Renal pelvis (tissue), 4 donors: ENCODE results near the gene CUL5. TPM values are rescaled to one million over a fixed set of nuclear protein-coding genes. Genes with fewer than 3 reads are reported as not detected.
"Not testable (repeated sequence)": the region's sequence is repeated elsewhere in the genome, so short reads cannot be mapped to it uniquely, and the experiment has no call there.

Experiments
- DNase-seq: peaks from one replicate; pipeline ENCODE4 v3.0.0-alpha.2; 2013
- polyA plus RNA-seq, 3 donors: library from polyadenylated mRNA; unstranded; fragments of 120-200 nt; gene quantifications; one replicate each; pipeline ENCODE4 v1.2.1, GENCODE V29; 2013; ENCODE audit not compliant: insufficient read length in 3 of 3

The CUL5 gene
- polyA plus RNA-seq, 3 donors: 33.8 to 43.2 (median 41.6) TPM

DNA sequence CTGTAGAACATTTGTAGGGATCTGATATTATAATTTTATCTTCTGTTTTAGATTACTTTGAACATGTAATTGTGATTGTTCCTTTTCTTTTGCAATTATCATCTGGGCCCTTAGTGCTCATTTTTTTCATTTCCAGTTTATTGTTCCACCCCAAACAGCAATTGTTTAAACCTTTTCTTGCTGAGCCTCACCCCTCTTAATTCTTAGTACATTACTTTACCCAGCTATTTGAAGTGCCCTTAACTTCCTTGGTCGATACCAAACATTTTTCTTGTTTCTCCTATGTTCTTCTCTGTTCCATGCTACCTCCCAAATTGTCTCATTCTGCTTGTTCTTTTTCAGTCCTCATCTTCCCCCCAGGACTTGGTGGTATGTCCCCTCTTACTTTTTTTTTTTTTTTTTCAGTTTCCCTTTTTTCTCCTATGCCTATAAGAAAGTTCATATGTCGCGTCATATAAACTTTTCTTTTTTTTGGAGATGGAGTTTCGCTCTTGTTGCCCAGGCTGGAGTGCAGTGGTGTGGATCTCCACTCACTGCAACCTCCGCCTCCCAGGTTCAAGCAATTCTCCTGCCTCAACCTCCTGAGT lies 3.5 kb downstream of the CUL5 start:
- no peak for DNase-seq

DNA sequence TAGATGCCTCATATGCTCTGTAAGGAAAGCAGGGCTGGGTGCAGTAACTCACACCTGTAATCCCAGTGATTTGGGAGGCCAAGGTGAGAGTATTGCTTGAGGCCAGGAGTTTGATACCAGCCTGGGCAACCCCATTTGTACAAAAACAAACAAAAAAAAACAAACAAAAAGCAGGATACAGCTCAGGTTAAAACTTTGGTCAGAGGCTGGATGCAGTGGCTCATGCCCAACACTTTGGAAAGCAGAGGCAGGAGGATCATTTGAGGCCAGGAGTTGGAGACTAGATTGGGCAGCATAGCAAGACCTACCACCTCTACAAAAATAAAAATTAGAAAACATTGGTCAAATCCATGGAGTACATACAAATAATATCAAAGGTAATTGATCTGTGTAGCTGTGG lies 7.9 kb downstream of the CUL5 start:
- DNase-seq: no peak

DNA sequence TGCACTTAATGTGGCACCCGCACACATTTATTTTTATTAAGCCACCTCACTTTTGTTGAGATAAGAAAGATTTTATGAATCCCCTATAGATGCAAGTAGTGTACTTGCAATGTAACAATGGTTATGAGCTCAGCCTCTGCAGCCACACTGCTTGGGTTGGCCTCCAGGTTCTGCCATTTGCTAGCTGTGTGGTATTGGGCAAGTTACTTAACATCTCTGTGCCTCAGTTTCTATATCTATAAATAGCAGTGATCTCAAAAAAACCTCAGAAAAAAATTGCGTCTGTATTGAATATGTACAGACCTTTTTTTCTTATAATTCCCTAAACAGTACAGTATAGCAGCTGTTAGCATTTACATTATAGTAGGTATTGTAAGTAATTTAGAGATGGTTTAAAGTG lies 10.0 kb downstream of the CUL5 start:
- DNase-seq: no peak

DNA sequence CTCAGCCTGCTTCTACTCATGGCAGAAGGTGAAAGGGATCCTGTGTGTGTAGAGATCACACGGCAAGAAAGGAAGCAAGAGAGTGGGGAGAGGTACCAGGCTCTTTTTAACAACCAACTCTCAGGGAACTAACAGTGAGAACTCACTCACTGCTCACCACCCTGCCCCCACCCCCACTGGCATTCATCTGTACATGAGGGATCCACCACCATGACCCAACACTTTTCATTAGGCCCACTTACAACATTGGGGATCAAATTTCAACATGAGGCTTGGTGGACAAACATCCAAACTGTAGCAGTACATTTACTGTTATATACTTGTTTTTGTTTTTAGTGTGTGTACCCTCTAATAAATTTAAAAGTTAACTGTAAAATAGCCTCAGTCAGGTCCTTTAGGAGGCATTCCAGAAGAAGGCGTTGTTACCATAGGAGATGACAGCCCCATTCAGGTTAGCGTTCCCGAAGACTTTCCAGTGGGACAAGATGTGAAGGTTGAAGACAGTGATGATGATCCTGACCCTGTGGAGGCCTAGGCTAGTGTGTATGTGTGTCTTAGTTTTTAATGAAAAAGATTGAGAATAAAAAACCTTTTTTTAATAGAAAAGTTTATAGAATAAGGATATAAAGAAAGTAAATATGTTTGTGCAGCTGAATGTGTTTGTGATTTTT lies 11.3 kb downstream of the CUL5 start:
- no peak for DNase-seq

DNA sequence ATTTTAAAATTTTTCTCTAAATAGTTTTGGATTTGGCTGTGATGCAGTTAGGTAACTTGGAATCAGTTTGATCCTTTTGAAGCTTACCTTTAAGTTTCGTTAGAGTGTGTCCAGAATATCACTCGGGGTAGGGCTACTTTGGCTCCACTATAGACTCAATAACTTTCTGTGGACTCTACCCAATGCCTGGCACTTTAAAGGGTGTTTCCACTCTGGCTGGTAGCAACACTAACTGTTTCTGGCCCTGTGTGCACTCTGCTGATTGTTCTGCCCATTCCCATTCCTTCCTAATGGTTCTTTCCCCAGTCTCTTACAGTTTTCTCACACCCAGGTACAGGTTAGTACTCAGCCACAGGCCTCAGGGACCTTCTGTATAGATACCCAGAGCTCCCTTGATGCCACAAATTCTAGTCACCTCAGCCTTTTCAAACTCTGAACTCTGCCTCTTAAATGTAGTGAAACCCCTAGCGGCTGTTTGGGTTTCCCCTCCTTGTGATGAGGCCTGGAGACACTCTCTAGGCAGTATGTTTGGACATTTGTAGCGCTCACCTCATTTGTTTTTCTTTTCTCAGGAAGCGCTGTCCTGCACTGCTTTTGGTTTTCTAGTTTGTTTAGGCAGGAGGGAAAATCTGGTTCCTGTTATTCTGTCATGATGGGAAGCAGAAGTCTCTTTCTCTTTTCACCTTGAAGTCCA lies 16.8 kb downstream of the CUL5 start:
- DNase-seq: no peak

DNA sequence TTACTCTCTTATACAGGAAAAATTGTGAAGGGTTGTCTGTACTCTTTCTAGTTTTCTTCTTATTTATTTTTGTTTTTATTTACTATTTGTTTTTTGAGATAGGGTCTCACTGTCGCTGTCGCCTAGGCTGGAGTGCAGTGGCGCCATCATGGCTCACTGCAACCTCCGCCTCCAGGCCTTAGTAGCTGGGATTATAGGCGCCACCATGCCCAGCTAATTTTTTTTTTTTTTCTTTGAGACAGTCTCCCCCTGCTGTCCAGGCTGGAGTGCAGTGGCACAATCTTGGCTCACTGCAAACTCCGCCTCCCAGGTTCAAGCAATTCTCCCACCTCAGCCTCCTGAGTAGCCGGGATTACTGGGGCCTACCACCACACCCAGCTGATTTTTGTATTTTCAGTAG lies 18.4 kb downstream of the CUL5 start:
- DNase-seq: no peak

DNA sequence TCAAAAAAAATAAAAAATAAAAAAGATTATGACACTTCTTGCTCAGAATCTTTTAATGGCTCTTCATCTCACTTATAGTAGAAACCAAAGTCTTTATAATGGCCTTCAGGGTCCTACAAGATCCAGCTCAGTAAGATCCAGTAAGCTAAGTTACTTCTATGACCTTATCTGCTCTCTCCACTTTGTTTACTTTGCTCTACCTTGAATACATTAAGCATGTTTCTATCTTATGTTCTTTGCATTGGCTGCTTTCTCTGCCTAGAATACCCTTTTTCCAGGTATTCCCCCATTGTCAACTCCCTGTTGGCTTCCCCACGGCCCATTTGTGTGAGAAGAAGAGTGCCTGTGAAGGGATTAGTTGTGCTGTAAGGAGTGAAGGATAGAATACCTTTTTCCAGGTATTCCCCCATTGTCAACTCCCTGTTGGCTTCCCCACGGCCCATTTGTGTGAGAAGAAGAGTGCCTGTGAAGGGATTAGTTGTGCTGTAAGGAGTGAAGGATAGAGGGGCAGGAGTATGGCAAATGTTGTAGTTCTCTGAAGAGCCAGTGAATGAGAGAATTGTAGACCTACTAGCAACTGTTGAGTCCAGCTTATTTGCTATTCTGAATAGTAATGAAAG lies 20.2 kb downstream of the CUL5 start:
- DNase-seq: not testable (repeated sequence)

DNA sequence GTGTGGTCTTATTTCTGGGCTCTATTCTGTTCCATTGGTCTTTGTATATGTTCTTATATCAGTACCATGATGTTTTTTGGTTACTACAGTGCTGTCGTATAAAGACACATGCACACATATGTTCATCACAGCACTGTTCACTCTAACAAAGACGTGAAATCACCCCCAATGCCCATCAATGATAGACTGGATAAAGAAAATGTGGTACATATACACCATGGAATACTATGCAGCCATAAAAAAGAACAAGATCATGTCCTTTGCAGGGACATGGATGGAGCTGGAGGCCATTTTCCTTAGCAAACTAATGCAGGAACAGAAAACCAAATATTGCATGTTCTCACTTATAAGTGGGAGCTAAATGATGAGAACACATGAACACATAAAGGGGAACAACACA lies 22.9 kb downstream of the CUL5 start:
- DNase-seq: not testable (repeated sequence)

DNA sequence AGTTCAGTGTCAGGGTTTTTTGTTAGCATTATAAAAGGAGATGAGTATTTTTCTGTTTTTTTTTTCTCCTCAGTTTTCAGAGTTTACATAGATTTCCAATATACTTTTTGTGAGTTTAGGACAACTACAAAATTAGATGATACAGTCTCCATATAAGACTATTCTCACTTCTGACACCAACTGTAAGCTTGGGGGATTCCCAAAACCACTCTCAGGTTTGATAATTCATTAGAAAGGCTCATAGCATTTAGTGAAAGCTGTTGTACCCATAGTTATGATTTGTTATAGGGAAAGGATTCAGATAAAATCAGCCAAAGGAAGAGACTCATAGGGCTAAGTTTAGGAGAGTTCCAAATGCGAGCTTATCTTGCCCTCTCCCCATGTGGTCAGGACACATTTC lies 24.1 kb downstream of the CUL5 start:
- no peak for DNase-seq

DNA sequence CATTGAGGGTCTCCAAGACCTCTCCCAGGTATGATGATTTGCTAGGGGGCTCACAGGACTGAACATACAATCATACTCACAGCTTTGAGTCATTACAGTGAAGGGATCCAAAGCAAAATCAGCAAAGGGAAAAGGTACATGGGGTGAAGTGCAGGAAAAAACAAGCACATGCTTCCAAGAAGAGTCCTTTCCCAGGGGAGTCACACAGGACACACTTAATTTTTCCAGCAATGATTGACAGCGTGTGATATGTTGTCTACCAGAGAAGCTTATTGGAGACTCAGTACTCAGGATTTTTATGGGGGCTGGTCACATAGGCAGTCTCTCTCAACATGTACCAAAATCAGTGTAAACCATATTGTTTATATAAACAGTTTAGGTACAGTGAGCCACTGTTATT lies 25.3 kb downstream of the CUL5 start:
- DNase-seq: no peak

DNA sequence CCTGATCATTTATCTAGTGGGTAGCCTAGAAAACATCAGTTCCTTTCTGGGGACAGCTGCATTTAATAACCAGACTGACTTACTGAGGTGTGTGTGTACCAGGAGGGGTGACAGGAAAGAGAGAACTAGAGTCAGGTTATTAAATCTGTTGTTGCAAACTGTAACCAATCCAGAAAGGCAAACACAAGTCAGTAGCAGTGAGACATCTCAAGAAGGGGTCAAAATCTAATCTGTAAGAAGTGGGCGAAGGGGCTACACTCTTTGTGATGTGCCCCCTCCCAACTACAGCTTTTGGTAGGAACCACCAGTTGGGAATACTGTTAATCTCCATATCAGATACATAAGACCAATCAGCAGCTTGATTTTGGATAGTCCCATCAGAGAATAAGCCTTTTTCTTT lies 26.3 kb downstream of the CUL5 start:
- DNase-seq: no peak

DNA sequence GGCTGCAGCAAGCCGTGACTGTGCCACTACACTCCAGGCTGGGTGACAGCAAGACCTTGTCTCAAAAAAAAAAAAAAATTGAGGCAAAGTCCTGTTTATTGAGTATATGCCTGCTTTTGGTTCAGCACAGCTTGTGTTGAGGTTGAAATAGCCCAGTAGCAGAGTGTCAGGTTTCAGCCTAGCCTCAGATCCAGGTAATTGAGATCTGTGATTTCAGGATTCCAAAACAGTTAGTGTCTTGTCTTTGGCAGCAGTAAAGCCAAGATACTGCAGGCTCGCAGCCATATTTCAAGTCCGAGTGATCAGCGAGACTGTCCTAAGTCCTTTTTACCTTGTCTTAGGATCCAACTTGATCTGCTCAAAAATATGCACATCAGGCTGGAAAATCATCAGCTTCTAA lies 27.0 kb downstream of the CUL5 start:
- peak; percentile 12 for DNase-seq

DNA sequence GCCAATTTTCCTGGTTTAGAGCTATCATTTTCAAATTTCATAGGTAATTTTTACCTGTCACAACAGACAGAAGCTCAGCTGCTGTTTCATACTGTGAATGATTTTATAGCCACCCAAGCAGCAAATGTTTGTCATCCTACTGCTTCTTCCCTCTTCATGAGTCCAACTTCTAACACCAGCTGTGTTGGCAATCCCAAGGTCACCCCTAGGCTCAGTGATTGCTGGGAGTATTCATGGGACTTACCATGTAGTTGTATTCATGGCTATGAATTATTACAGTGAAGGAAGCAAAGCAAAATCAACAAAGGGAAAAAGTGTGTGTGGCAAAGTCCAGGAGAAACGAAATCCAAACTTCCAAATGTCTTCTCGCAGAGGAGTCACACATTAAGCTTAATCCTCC lies 28.5 kb downstream of the CUL5 start:
- DNase-seq: no peak

DNA sequence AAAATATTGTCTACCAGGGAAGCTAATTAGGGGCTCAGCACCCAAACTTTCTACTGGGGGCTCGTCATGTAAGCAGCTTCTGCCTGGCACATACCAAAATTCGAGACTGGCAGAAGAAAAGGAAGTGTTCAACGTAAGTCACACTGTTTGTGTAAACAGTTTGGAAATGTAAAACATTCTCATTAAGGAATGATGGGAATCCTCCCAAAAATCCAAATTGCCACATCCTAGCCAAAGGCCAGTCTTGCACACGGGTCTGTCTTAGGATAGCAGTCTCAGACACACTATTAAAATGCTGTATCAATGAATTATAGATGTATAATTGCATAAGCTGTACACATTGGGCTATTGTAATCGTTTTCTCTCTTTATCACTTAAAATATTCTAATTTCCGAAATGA lies 28.9 kb downstream of the CUL5 start:
- no peak for DNase-seq

DNA sequence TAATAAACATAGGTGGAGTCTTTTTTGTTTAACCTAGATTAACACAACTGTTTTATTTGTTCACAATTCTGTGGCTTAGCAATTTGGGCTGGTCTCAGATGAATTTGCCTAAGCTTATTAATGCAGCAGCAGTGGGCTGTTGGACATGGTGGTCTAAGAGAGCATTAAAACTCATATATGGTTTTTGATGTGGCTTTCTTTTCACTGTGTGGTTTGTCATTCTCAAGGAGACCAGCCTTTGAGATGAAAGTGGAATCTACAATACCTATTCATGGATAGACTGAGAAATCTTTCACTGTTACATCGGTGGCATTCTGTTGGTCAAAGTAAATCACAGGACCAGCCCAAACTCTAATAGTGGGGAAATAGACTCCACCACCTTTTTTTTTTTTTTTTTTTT lies 39.6 kb downstream of the CUL5 start:
- no peak for DNase-seq

DNA sequence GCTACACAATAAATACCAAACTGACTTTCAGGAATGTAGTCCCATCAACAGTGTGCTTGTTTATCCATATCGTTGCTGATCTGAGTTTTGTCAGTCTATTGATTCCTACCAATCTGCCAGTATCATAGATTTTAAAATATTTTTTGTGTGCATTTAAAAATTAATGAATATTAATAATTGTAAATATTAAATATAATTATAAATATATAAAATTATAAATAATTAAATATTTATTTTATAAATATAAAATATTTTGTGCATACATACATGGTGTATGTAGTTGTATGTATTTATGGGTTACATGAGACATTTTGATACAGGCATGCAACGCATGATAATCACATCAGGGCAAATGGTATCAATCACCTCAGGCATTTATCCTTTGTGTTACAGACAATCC lies 53.6 kb downstream of the CUL5 start:
- no peak for DNase-seq

DNA sequence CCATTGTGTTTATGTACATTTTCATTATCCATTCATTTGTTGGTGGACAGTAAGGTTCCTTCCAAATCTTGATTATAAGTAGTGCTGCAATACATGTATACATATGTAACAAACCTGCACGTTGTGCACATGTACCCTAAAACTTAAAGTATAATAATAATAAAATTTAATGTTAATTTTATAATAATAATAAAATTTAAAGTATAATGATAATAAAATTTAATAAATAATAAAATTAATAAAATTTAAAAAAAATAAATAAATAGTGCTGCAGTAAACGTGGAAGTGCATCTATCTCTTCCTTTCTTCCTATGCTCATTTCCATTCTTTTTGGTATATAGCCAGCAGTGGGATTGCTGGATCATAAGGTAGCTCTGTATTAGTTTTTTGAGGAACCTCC lies 54.7 kb downstream of the CUL5 start:
- DNase-seq: no peak

DNA sequence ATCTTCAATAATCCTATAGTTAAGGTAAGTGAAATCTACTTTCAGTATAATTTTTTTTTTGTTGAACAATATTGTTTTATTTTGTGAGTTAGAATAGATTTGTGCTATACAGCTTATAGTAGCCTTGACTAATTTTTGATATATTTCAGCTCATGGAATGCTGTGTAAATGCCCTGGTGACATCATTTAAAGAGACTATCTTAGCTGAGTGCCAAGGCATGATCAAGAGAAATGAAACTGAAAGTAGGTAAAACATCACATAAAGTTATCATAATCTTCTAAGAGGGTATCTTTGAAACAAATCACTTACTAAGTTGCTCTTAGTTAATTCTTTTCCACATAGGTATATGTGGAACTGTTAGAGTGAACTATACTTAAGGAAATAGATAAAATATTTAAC lies 61.2 kb downstream of the CUL5 start:
- no peak for DNase-seq

DNA sequence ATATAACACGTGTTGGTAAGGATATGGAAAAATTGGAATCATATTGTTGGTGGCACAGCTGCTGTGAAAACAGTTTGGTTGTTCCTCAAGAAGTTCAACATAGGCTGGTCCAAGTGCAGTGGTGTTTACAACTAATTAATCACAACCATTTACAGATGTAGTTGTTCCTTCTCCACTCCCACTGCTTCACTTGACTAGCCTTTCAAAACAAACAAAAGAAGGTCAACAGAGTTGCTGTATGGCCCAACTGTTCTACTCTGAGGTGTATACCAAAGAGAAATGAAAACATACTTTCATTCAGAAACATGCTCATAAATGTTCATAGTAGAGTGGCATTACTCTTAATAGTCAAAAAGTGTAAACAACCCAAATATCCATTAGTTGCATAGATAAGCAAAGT lies 76.1 kb downstream of the CUL5 start:
- peak; percentile 23 for DNase-seq

DNA sequence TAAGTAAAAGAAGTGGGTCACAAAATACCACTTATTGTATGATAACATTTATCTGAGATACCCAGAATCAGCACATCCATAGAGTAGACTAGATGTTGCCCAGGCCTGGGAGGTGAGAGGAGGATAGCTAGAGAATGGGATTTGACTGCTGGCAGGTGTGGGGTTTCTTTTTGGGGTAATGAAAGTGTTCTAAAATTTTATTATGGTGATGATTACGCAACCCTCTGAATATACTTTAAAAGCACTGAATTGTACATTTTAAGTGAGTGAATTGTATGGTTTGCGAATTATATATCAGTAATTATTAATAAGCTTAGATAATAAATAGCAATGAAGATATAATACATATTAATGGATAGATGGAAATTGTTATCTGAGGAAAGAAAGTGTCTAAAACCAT lies 77.0 kb downstream of the CUL5 start:
- no peak for DNase-seq

DNA sequence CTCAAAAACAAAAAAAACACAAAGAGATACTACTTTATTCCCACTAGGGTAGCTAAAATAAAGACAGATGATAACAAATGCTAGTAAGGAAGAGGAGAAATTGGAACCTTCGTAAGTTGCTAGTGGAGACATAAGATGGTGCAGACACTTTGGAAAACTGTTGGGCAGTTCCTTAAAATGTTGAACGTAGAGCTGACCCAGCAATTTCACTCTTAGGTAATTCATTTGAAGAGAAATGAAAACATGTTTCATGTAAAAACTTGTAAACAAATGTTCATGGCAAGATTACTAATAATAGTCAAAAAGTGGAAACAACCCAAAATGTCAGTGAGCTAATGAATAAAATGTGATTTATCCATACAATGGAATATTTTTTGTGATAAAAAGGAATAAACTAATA lies 83.4 kb downstream of the CUL5 start:
- DNase-seq: no peak

DNA sequence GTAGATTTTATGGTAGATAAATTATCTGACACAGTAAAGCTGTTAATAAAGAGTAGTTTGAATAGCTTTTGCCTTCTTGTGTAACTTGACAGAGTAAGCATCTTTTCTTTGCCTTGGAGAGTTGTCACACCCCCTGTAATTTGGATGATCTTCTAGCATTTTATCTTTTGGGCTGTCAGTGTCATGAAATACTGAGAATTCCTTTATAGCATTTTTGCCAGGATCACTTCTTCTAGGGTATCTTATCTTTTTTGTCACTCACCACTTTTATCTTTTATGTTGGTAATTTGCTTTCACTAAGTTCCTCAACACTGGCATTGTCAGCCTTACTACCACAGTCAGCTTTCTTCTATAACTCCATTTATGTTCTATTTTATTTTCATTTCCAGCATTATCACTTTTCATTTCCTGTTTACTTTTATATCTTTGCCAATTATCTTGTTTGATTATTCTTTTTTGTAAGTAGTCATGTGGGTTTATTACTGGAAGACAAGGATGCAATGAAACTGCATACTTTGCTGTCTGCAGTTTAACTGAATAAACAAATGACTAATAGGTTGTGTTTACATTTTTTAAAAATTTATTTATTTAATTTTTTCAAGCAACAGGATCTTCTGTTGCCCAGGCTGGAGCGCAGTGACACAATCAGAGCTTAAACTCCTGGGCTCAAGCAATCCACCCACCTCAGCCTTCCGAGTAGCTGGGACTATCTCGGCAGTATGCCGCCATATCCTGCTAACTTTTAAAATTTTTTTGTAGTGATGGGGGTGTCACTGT lies 84.6 kb downstream of the CUL5 start:
- no peak for DNase-seq
